Activated B cell treated with CpG ODN at 0.5 μM for 24 hours (primary cell): Measurements from ENCODE around the gene FADS6. TPM values are rescaled to one million over a fixed set of nuclear protein-coding genes. Genes with fewer than 3 reads are reported as not detected.

Experiments used
- ATAC-seq: fragments of 200-7000 bp; cut with Tn5 transposase; one replicate; pipeline ENCODE4 v1.10.0; 2021; ENCODE audit warnings: low read depth, mild to moderate bottlenecking, moderate library complexity
- CTCF ChIA-PET: fragments of 350-600 bp; sonication (Branson Sonifier 250); formaldehyde crosslinking; loops from one replicate; lab custom pipeline; 2021; ENCODE audit warnings: antibody characterized with exemption; lab: Charles Lee
- POLR2A ChIA-PET: fragments of 350-600 bp; sonication (Branson Sonifier 250); formaldehyde crosslinking; loops from one replicate; lab custom pipeline; 2021; ENCODE audit warnings: antibody characterized with exemption; lab: Charles Lee
- DNase-seq: peaks from one replicate; pipeline ENCODE4 v3.0.0; 2022
- H3K27ac Mint-ChIP-seq: one replicate; pipeline ENCODE4 v1.8.0; 2020; ENCODE audit warnings: mixed read lengths
- H3K27me3 Mint-ChIP-seq: one replicate; pipeline ENCODE4 v1.8.0; 2021; ENCODE audit warnings: mixed read lengths
- H3K36me3 Mint-ChIP-seq: one replicate; pipeline ENCODE4 v1.8.0; 2021; ENCODE audit warnings: low read depth, mixed read lengths
- H3K4me1 Mint-ChIP-seq: one replicate; pipeline ENCODE4 v1.8.0; 2021; ENCODE audit warnings: mixed read lengths
- H3K4me3 Mint-ChIP-seq: one replicate; pipeline ENCODE4 v1.8.0; 2020; ENCODE audit warnings: mild to moderate bottlenecking, mixed read lengths
- H3K9me3 Mint-ChIP-seq: one replicate; pipeline ENCODE4 v1.8.0; 2020; ENCODE audit warnings: mixed read lengths
- CTCF ChIP-seq: fragments of 200-600 bp; IDR thresholded peaks from one replicate; pipeline ENCODE4 v1.8.0; 2022; ENCODE audit warnings: antibody characterized with exemption, mild to moderate bottlenecking
- intact Hi-C: fragments of 100-400 bp; cut with micrococcal nuclease; formaldehyde crosslinking; loops from one replicate; pipeline ENCODE4 v1.15.1; 2024
- total RNA-seq: library from RNA; stranded (reverse); gene quantifications from 2 replicates; pipeline ENCODE4 v1.2.3, GENCODE V29; 2022

FADS6 gene
- total RNA-seq, 1 donor from 2014 or later: not detected

GRCh38 chr17:74827800-74828199, 65.6 kb downstream of the FADS6 start:
- CTCF ChIA-PET: no interaction called here
- Mint-ChIP-seq H3K9me3 (no peaks in the 10 kb centered on the region), H3K36me3 (peaks cover 21% of the 10 kb centered on the region), H3K27me3 (no peaks in the 10 kb centered on the region), H3K27ac (no peak overlapping the region), H3K4me3 (no peak overlapping the region), H3K4me1 (peaks cover 8% of the 10 kb centered on the region)
- no peak for DNase-seq
- POLR2A ChIA-PET: no interaction called here
- no peak for ATAC-seq
- no peak for TF ChIP-seq CTCF
- intact Hi-C loops: no loop called here

Other genes with a start within 250 kb of the FADS6 start
- gene CD300LF, start 180.7 kb downstream of the FADS6 start, total RNA-seq: 0.12 and 0.33 TPM in 2 replicates
- 11.0 and 11.1 TPM in 2 replicates for gene RAB37, start 156.4 kb downstream of the FADS6 start, total RNA-seq
- 33.3 and 34.5 TPM in 2 replicates for gene NHERF1, start 145.0 kb downstream of the FADS6 start, total RNA-seq
- gene NAT9, start 117.3 kb downstream of the FADS6 start, total RNA-seq: 59.4 and 79.7 TPM in 2 replicates
- not detected in 2 replicates for gene GRIN2C, start 33.7 kb downstream of the FADS6 start, total RNA-seq
- gene FDXR, start 20.6 kb downstream of the FADS6 start, total RNA-seq: 4.6 and 5.5 TPM in 2 replicates
- not detected in 2 replicates for gene USH1G, start 29.6 kb upstream of the FADS6 start, total RNA-seq
- not detected in 2 replicates for gene OTOP2, start 30.6 kb upstream of the FADS6 start, total RNA-seq
- gene OTOP3, start 42.3 kb upstream of the FADS6 start, total RNA-seq: not detected in 2 replicates
- gene HID1, start 79.1 kb upstream of the FADS6 start, total RNA-seq: 1.5 and 2.1 TPM in 2 replicates
- not detected in 2 replicates for gene CDR2L, start 94.0 kb upstream of the FADS6 start, total RNA-seq
- 28.4 and 31.8 TPM in 2 replicates for gene MRPL58, start 119.0 kb upstream of the FADS6 start, total RNA-seq
- 158 and 181 TPM in 2 replicates for gene ATP5PD, start 153.3 kb upstream of the FADS6 start, total RNA-seq
- gene KCTD2, start 153.6 kb upstream of the FADS6 start, total RNA-seq: 19.5 and 20.2 TPM in 2 replicates
- 4.9 and 5.7 TPM in 2 replicates for gene SLC16A5, start 194.3 kb upstream of the FADS6 start, total RNA-seq
- gene ARMC7, start 216.3 kb upstream of the FADS6 start, total RNA-seq: 11.8 and 15.4 TPM in 2 replicates
- 95.0 and 98.2 TPM in 2 replicates for gene NT5C, start 238.1 kb upstream of the FADS6 start, total RNA-seq